Measurements from ENCODE around the gene GNA12.

The GNA12 gene

DNA sequence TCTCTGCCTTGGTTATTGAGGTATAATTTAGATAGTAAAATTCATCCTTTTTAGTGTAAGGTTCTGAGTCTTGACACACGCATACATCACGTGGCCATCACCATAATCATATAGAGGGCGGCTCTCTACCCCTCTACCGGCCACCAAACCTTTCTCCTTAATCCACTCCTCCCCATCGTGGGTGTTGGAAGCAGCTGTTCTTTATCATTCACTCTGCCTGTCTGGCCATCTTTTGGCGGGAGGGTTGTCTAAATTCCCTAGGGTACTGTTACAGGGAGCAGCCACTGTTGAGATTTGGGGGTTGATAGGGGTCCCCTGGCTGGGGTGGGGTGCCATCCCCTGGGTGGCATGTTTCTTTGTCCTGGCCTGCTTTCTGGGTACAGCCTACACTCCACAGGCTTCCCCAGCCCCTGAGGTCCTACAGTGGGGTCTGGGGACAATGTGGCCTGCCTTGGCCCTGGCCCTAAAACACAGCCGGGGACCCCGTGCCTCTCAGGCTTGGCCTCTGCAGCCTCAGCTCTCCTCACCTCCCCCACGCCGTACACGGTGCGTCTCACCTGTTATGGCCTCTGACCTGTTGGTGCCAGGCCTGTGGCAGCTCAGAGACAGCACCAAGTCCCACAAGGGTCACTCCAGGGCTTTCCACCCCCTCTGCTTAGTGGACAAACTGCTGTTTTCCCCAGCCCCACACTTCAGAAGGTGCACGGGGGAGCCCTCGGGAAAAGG is 138.6 kb downstream of the GNA12 start:
- no peak for DNase-seq (ENCODE audit: low read depth)
- TF ChIP-seq, protein P1, sequence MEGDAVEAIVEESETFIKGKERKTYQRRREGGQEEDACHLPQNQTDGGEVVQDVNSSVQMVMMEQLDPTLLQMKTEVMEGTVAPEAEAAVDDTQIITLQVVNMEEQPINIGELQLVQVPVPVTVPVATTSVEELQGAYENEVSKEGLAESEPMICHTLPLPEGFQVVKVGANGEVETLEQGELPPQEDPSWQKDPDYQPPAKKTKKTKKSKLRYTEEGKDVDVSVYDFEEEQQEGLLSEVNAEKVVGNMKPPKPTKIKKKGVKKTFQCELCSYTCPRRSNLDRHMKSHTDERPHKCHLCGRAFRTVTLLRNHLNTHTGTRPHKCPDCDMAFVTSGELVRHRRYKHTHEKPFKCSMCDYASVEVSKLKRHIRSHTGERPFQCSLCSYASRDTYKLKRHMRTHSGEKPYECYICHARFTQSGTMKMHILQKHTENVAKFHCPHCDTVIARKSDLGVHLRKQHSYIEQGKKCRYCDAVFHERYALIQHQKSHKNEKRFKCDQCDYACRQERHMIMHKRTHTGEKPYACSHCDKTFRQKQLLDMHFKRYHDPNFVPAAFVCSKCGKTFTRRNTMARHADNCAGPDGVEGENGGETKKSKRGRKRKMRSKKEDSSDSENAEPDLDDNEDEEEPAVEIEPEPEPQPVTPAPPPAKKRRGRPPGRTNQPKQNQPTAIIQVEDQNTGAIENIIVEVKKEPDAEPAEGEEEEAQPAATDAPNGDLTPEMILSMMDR (conservative IDR thresholded peaks at IDR 0.05; ENCODE audit: low read length): no peak
- no peak overlapping the region for H3K4me3 ChIP-seq (ENCODE audit: low read length)

DNA sequence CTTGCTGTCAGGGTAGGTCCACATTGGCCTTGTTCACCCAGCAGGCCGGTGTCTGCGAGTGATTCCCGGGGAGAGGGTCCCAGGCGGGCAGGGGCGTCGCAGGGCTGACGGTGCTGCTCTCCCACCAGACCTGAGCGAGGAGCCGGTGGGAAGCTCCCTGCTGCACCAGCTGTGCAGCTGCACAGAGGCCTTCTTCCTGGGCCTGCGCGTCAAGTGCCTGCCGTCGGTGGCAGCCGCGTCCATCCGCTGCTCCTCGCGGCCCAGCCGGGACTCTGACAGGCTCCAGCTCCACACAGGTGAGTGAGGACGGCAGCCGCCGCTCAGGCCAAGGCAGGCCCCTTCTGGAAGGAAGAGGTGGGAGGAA is 141.5 kb downstream of the GNA12 start:
- TF ChIP-seq, protein P1 (conservative IDR thresholded peaks at IDR 0.05; ENCODE audit: low read length): no peak
- DNase-seq (ENCODE audit: low read depth): no peak
- no peak overlapping the region for H3K4me3 ChIP-seq (ENCODE audit: low read length)

DNA sequence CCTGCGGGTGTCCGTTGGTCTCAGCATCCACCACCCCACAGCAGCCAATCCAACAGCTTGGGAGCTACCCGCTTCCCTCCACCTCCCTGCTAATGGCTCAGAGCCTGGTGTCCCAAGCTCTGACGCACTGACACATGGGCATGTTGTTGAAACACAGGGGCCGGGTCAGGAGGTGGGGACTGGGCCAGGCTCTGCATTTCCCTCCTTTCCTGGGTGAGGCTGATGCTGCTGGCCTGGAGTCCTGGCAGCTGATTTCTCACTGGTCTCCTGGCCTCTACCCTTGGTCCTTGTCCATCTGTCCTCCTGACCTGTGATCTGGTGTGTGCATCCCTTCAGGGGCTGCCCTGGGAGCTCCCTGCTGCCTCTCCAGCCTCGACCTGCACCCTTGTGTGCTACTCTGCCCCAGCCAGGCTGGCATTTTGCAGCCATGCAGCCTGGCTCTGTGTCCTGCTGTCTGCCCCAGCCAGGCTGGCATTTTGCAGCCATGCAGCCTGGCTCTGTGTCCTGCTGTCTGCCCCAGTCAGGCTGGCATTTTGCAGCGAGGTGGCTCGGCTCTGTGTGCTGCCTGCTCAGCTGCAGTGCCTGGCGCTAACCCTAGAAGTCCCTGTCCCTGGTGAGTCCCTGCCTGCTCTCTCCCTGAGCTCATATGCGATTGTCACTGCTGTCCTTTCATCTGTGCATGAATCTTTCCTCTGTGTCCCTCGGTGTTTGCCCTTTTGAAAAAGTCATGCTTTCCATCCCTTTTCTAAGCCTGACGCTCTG is 142.1 kb downstream of the GNA12 start:
- no peak overlapping the region for H3K4me3 ChIP-seq (ENCODE audit: low read length)
- TF ChIP-seq, protein P1 (conservative IDR thresholded peaks at IDR 0.05; ENCODE audit: low read length): no peak
- peak; percentile 74 for DNase-seq (ENCODE audit: low read depth)

DNA sequence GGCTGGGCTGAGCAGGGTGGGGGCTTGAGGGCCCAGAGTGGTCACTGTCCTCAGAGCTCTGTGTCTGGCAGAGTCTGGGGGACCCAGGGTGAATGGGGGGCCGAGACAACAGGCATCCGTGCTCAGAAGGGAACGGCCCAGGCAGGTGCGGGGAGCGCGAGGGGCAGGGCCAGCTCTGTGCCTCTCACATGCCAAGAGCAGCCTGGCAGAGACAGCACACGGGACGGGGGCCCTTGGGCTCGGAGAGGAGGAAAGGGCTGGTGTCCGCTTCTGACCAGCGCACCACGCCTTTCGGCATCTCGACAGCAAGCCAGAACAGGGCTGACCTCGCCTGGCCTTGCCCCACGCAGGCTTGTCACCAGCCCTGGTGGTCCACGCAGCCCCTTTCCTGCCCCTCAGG is 142.7 kb downstream of the GNA12 start:
- no peak for DNase-seq (ENCODE audit: low read depth)
- TF ChIP-seq, protein P1 (conservative IDR thresholded peaks at IDR 0.05; ENCODE audit: low read length): no peak
- no peak overlapping the region for H3K4me3 ChIP-seq (ENCODE audit: low read length)

DNA sequence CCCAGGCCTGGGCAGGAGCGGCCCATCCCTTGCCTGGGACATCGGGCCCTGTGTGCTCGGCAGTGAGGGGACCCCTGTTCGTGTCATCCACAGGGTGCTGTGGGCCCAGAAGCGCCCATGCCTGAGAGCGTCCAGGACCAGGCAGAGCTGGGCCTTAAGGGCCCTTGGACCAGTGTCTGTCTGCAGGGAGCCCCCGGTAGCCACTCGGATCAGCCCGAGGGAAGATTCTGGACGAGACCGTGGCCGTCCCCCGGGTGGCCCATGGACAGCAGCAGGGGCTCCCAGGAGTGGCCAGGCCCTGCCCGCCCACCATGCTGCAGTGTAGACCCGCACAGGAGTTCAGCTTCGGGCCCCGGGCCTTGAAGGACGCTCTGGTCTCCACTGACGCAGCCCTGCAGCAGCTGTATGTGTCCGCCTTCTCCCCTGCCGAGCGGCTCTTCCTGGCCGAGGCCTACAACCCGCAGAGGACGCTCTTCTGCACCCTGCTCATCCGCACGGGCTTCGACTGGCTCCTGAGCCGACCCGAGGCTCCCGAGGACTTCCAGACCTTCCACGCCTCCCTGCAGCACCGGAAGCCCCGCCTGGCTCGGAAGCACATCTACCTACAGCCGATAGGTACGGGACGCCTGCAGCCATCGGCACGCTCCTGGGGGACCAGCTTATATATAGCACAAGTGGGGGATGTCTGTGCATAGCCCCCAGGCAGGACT is 143.8 kb downstream of the GNA12 start:
- no peak overlapping the region for H3K4me3 ChIP-seq (ENCODE audit: low read length)
- DNase-seq (ENCODE audit: low read depth): no peak
- TF ChIP-seq, protein P1 (conservative IDR thresholded peaks at IDR 0.05; ENCODE audit: low read length): no peak

DNA sequence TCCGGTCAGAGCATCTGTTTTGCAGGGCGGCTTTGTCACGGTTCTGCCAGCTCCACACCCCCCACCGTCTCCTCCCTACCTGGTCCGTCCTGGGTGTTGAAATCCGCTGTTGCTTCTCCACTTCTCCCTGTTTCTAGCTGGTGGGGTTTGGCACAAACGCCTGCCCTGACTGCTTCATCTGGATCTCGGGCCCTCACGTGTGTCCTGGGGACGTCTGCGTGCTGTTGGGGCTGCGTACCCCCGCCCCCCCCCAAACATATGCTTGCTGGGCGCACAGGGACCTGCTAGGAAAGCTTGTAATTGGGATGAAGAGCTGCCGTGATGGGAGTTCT is 144.9 kb downstream of the GNA12 start:
- TF ChIP-seq, protein P1 (conservative IDR thresholded peaks at IDR 0.05; ENCODE audit: low read length): no peak
- no peak for DNase-seq (ENCODE audit: low read depth)
- H3K4me3 ChIP-seq (ENCODE audit: low read length): no peak overlapping the region
